Esophagus muscularis mucosa (tissue), 4 donors: Measurements from ENCODE around the gene PPM1D.

ENCODE experiments used
- CTCF ChIP-seq, 3 experiments: fragments of 200-600 bp in 2 of 3; fragments of 450-650 bp in 1 of 3; sonication (generic) in 2 of 3; IDR thresholded peaks; one replicate each; pipeline ENCODE4 v1.5.1; 2017 to 2019; ENCODE audit warnings: antibody characterized with exemption in 3 of 3, mild to moderate bottlenecking in 2 of 3, moderate library complexity in 1 of 3
- EP300 ChIP-seq: sonication (generic); formaldehyde crosslinking; IDR thresholded peaks from one replicate; pipeline ENCODE4 v1.6.1; 2017; ENCODE audit warnings: antibody characterized with exemption
- POLR2A ChIP-seq: fragments of 450-650 bp; IDR thresholded peaks from one replicate; pipeline ENCODE4 v1.6.1; 2017; ENCODE audit warnings: antibody characterized with exemption, moderate library complexity, mild to moderate bottlenecking, low read depth
- POLR2AphosphoS5 ChIP-seq, 2 donors: sonication (generic); formaldehyde crosslinking; IDR thresholded peaks; one replicate each; pipeline ENCODE4 v1.6.1; 2017; ENCODE audit warnings: antibody characterized with exemption in 2 of 2

DNA sequence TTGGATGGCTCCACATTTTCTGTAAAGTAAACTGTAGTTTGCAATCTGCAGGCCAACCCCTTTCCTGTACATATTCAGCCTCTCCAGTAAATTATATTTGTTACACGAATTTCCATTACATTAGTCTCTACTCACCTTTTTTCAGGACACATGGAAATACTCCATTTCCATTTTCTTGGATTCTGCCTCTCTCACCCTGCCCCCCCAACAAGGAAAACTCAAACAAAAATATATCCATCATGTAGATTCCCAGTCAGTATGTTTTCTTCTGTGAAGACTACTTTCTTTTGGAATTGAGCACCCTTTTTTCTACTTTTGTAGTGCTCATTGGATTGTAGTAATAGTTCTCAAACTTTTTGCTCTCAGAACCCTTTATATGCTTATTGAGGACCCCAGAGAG, 2.9 kb downstream of the PPM1D start:
- TF ChIP-seq CTCF (IDR thresholded peaks at IDR 0.05) (no peak), POLR2AphosphoS5 (IDR thresholded peaks at IDR 0.05) (no peak), EP300 (no peak), POLR2A (no peak)
